PC-3 (cell line): ENCODE measurements around the gene ZNF254. TPM values are rescaled to one million over a fixed set of nuclear protein-coding genes. Genes with fewer than 3 reads are reported as not detected.
"Not testable (repeated sequence)": the region's sequence is repeated elsewhere in the genome, so short reads cannot be mapped to it uniquely, and the experiment has no call there.

Experiments
- ATAC-seq: fragments of 200-7000 bp; cut with Tn5 transposase; 2 replicates; pipeline ENCODE4 v1.9.1; 2020; ENCODE audit warnings: mild to moderate bottlenecking, moderate library complexity
- BruUV-seq: library from RNA; stranded (reverse); fragments of 400-500 nt; replicated peaks from 2 replicates; lab custom pipeline; 2021; lab: Mats Ljungman, UMichigan
- CTCF ChIA-PET: fragments of 300-600 bp; sonication (Branson Sonifier 250); formaldehyde crosslinking; loops from one replicate; lab custom pipeline; 2022; ENCODE audit warnings: antibody characterized with exemption; lab: Charles Lee
- POLR2A ChIA-PET: fragments of 300-600 bp; sonication (Branson Sonifier 250); formaldehyde crosslinking; loops from one replicate; lab custom pipeline; 2022; ENCODE audit warnings: antibody characterized with exemption; ENCODE audit not compliant: unreplicated experiment; lab: Charles Lee
- DNase-seq: peaks from one replicate; pipeline ENCODE4 v3.0.0-alpha.2; 2015
- H2AFZ ChIP-seq: fragments of 300-600 bp; sonication (generic); 2 replicates; pipeline ENCODE4 v1.6.0; 2016; ENCODE audit warnings: antibody characterized with exemption, low read length
- H3F3A ChIP-seq: fragments of 300-600 bp; sonication (generic); one replicate; pipeline ENCODE4 v1.6.0; 2017; ENCODE audit warnings: antibody characterized with exemption, low read length, control low read depth, mild to moderate bottlenecking; ENCODE audit not compliant: unreplicated experiment
- H3K27ac ChIP-seq: fragments of 300-600 bp; sonication (generic); 2 replicates; pipeline ENCODE4 v1.5.1; 2016; ENCODE audit warnings: mild to moderate bottlenecking, low read length
- H3K27me3 ChIP-seq: fragments of 300-600 bp; sonication (generic); 2 replicates; pipeline ENCODE4 v1.6.1; 2016; ENCODE audit warnings: low read length, mixed read lengths
- H3K36me3 ChIP-seq: fragments of 300-600 bp; sonication (generic); 2 replicates; pipeline ENCODE4 v1.6.1; 2016; ENCODE audit warnings: low read depth, mixed run types, low read length, mixed read lengths
- H3K4me1 ChIP-seq: fragments of 300-600 bp; sonication (generic); 2 replicates; pipeline ENCODE4 v1.5.1; 2016; ENCODE audit warnings: low read length; ENCODE audit not compliant: insufficient read depth
- H3K4me2 ChIP-seq: fragments of 300-600 bp; sonication (generic); 2 replicates; pipeline ENCODE4 v1.6.0; 2016; ENCODE audit warnings: low read length
- H3K4me3 ChIP-seq: fragments of 300-600 bp; sonication (generic); 2 replicates; pipeline ENCODE4 v1.5.1; 2016; ENCODE audit warnings: mild to moderate bottlenecking, low read length, mixed read lengths
- H3K79me2 ChIP-seq: fragments of 300-600 bp; sonication (generic); 2 replicates; pipeline ENCODE4 v1.6.1; 2017; ENCODE audit warnings: low read length, mixed read lengths
- H3K9ac ChIP-seq: fragments of 300-600 bp; sonication (generic); 2 replicates; pipeline ENCODE4 v1.6.0; 2016; ENCODE audit warnings: mild to moderate bottlenecking, low read length
- H3K9me2 ChIP-seq: fragments of 300-600 bp; sonication (generic); replicated peaks from 2 replicates; pipeline ENCODE4 v1.6.1; 2016; ENCODE audit warnings: mixed run types, low read length, mixed read lengths
- H3K9me3 ChIP-seq: fragments of 300-600 bp; sonication (generic); 2 replicates; pipeline ENCODE4 v1.6.1; 2016; ENCODE audit warnings: low read length, mixed read lengths
- H4K20me1 ChIP-seq: fragments of 300-600 bp; sonication (generic); 2 replicates; pipeline ENCODE4 v1.6.1; 2016; ENCODE audit warnings: low read length, mixed read lengths
- CTCF ChIP-seq: fragments of 300-600 bp; sonication (generic); conservative IDR thresholded peaks from 2 replicates; pipeline ENCODE4 v1.5.1; 2017; ENCODE audit warnings: antibody characterized with exemption, low read depth, mild to moderate bottlenecking, low read length
- EZH2phosphoT487 ChIP-seq: fragments of 300-600 bp; sonication (generic); IDR thresholded peaks from 2 replicates; pipeline ENCODE4 v1.6.1; 2018; ENCODE audit warnings: mild to moderate bottlenecking, antibody characterized with exemption, low read length, borderline replicate concordance
- intact Hi-C: fragments of 100-400 bp; cut with micrococcal nuclease; formaldehyde crosslinking; loops from 2 replicates; pipeline ENCODE4 v1.9.0; 2023
- total RNA-seq: library from RNA; depleted of rRNA; stranded (reverse); fragments of >200 nt; gene quantifications from 2 replicates; pipeline ENCODE4 v1.2.3, GENCODE V29; 2014

The ZNF254 gene
- total RNA-seq, 1 experiment from 2014 or later, result 9.3 TPM

GRCh38 chr19:24074720-24075454 lies 12.1 kb upstream of the ZNF254 start:
- DNase-seq (peak; percentile 81), ATAC-seq (peak; percentile 71)
- no peak overlapping the region for H3K4me3 ChIP-seq
- H3K79me2 ChIP-seq, result no peaks in the 10 kb centered on the region
- peak overlapping the region; percentile 35 for H3K27ac ChIP-seq
- BruUV-seq, result no TSS peak
- CTCF ChIA-PET, result no interaction called here
- no peaks in the 10 kb centered on the region for H3F3A ChIP-seq
- peaks cover 51% of the 10 kb centered on the region for H3K36me3 ChIP-seq
- no peak overlapping the region for H3K4me2 ChIP-seq
- no peaks in the 10 kb centered on the region for H4K20me1 ChIP-seq
- POLR2A ChIA-PET, result no interaction called here
- no peak overlapping the region for H3K9ac ChIP-seq
- intact Hi-C loops, result no loop called here
- no peaks in the 10 kb centered on the region for H3K4me1 ChIP-seq
- no peaks in the 10 kb centered on the region for H3K27me3 ChIP-seq
- H3K9me3 ChIP-seq, result no peaks in the 10 kb centered on the region
- TF ChIP-seq EZH2phosphoT487, result no peak
- TF ChIP-seq CTCF, result peak; percentile 37; the same call in 1 of the 2 replicates
- H3K9me2 ChIP-seq, result no peaks in the 10 kb centered on the region
- H2AFZ ChIP-seq, result no peak overlapping the region

- CTCF ChIA-PET, H3K27me3 ChIP-seq, H3K4me2 ChIP-seq, H3F3A ChIP-seq, H3K4me1 ChIP-seq, H3K9me2 ChIP-seq, intact Hi-C loops, H3K9me3 ChIP-seq, H3K27ac ChIP-seq, POLR2A ChIA-PET, ATAC-seq, H4K20me1 ChIP-seq, BruUV-seq, H3K79me2 ChIP-seq, H3K9ac ChIP-seq, H2AFZ ChIP-seq, H3K4me3 ChIP-seq: not testable (repeated sequence)
- H3K36me3 ChIP-seq, result peaks cover 48% of the 10 kb centered on the region
- DNase-seq, result peak; percentile 17
These were observed 11.5 kb upstream of the ZNF254 start for GRCh38 chr19:24075530-24075929.

GRCh38 chr19:24078680-24079079 lies 8.3 kb upstream of the ZNF254 start:
- no peaks in the 10 kb centered on the region for H3K4me1 ChIP-seq
- H3K27me3 ChIP-seq, result no peaks in the 10 kb centered on the region
- H3K9ac ChIP-seq, result no peak overlapping the region
- BruUV-seq, result no TSS peak
- H3K9me2 ChIP-seq, result no peaks in the 10 kb centered on the region
- no peaks in the 10 kb centered on the region for H3K79me2 ChIP-seq
- no peak for DNase-seq
- ATAC-seq, result no peak
- no peak overlapping the region for H3K4me3 ChIP-seq
- peaks cover 33% of the 10 kb centered on the region for H3K36me3 ChIP-seq
- H3K27ac ChIP-seq, result no peak overlapping the region
- intact Hi-C loops, result no loop called here
- no peak overlapping the region for H2AFZ ChIP-seq
- ChIA-PET POLR2A (no interaction called here), CTCF (no interaction called here)
- no peak overlapping the region for H3K4me2 ChIP-seq
- no peaks in the 10 kb centered on the region for H4K20me1 ChIP-seq
- TF ChIP-seq EZH2phosphoT487, result no peak
- H3F3A ChIP-seq, result no peaks in the 10 kb centered on the region
- no peaks in the 10 kb centered on the region for H3K9me3 ChIP-seq

- Histone ChIP-seq H3K4me3 (no peak overlapping the region), H3K36me3 (peaks cover 17% of the 10 kb centered on the region; the same call in 1 of the 2 replicates), H3K27me3 (no peaks in the 10 kb centered on the region), H3K9ac (no peak overlapping the region), H4K20me1 (no peaks in the 10 kb centered on the region), H2AFZ (no peak overlapping the region), H3K9me3 (no peaks in the 10 kb centered on the region), H3K27ac (no peak overlapping the region), H3F3A (no peaks in the 10 kb centered on the region), H3K4me2 (no peak overlapping the region), H3K79me2 (no peaks in the 10 kb centered on the region), H3K9me2 (no peaks in the 10 kb centered on the region), H3K4me1 (no peaks in the 10 kb centered on the region)
- BruUV-seq, result no TSS peak
- POLR2A ChIA-PET, result no interaction called here
- ATAC-seq (no peak), DNase-seq (no peak)
- CTCF ChIA-PET, result no interaction called here
- no peak for TF ChIP-seq EZH2phosphoT487
- no peak for TF ChIP-seq CTCF
- intact Hi-C loops, result no loop called here
These were observed 5.9 kb upstream of the ZNF254 start for GRCh38 chr19:24081056-24081455.
